GM18505 (cell line): Measurements from ENCODE around the gene ARHGAP22.

ENCODE experiments used
- ATAC-seq: cut with Tn5 transposase; IDR thresholded peaks from one replicate; pipeline ENCODE4 v1.9.1; 2021; ENCODE audit not compliant: unreplicated experiment
- POLR2A ChIP-seq: IDR thresholded peaks from 4 replicates; pipeline ENCODE4 v1.6.1; 2011; ENCODE audit warnings: borderline replicate concordance; ENCODE audit not compliant: insufficient read depth, insufficient read length; ENCODE audit errors: extremely low read depth

Gene ARHGAP22

GRCh38 chr10:48604039-48604990, 558 bp downstream of the ARHGAP22 start:
- TF ChIP-seq POLR2A: no peak
- no peak for ATAC-seq

GRCh38 chr10:48603421-48604038, 1.3 kb downstream of the ARHGAP22 start:
- no peak for TF ChIP-seq POLR2A
- no peak for ATAC-seq

GRCh38 chr10:48602401-48603135, 2.3 kb downstream of the ARHGAP22 start:
- ATAC-seq: no peak
- TF ChIP-seq POLR2A: no peak

GRCh38 chr10:48601789-48602188, 3.1 kb downstream of the ARHGAP22 start:
- ATAC-seq: no peak
- no peak for TF ChIP-seq POLR2A

- no peak for ATAC-seq
Measured at GRCh38 chr10:48600645-48601505, 4.0 kb downstream of the ARHGAP22 start.

GRCh38 chr10:48599830-48600134, 5.1 kb downstream of the ARHGAP22 start:
- ATAC-seq: no peak

More at GRCh38 chr10:48600645-48601505, 4.0 kb downstream of the ARHGAP22 start:
- no peak for TF ChIP-seq POLR2A

GRCh38 chr10:48598936-48599829, 5.7 kb downstream of the ARHGAP22 start:
- no peak for ATAC-seq
- TF ChIP-seq POLR2A: no peak

More at GRCh38 chr10:48599830-48600134, 5.1 kb downstream of the ARHGAP22 start:
- TF ChIP-seq POLR2A: no peak

GRCh38 chr10:48598243-48598935, 6.5 kb downstream of the ARHGAP22 start:
- TF ChIP-seq POLR2A: no peak

GRCh38 chr10:48595539-48595932, 9.3 kb downstream of the ARHGAP22 start:
- TF ChIP-seq POLR2A: no peak
- ATAC-seq: no peak

More at GRCh38 chr10:48598243-48598935, 6.5 kb downstream of the ARHGAP22 start:
- ATAC-seq: no peak

- TF ChIP-seq POLR2A: no peak
- ATAC-seq: no peak
Measured at GRCh38 chr10:48594803-48595538, 9.9 kb downstream of the ARHGAP22 start.

- TF ChIP-seq POLR2A: no peak
- ATAC-seq: no peak
Measured at GRCh38 chr10:48594371-48594770, 10.5 kb downstream of the ARHGAP22 start.
